ELR (cell line): ENCODE data around the gene HOTAIR.
A peak's percentile ranks its signal among the peaks of the same experiment; 100 is the strongest.

Experiments used
- DNase-seq: peaks from one replicate; pipeline ENCODE4 v3.0.0-alpha.2; 2015; ENCODE audit warnings: low read depth

Gene HOTAIR

DNA sequence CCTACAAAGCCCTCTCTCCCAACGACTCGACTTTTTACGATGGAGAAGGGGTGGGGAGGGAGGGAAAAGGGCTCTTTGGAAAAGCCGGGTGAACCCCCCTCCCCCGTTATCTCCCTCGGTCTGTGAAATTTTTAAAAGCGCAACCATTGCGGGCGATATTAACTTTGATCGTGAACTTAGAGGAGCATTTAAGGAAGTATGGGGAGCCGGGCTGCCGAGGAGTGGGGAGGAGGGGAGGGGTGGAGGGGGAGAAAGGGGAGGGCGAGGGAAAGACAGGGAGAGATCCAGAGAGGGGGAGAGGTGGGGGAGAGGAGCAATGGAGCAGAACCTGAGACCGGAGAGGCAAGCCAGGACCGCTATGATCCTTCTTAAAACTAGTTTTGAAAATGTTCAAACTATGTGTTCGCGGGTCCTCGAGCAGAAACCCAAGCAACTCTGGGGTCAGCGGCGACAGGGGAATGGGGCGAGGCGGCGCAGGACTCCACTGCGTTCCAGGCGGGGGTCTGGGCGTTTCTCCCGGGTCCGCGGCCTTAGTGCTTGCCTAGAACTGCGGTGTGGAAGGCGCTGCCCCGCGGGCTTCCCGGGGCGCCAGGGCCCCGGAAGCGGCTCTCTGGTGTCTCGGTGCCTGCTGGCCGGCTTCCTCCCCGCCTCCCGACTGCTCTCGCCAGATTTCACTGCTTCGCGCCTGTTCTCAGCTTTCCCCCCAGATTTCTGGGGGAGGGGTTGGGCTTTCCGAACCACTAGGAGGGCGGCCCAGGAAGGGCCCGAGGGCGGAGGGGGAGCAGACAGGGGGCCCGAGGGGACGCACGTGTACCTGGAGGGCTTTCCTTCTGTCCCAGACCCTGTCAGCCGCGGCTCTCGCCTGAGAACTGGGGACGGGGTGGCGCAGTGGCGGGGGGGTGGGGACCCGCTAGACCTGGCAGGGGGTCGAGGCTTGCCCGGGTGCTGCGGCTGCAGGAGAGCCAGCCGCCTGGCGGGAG is at the start of gene HOTAIR:
Gene HOTAIR (minus strand): TSS at position 871 of the 980 bp plus-strand sequence.
- peak; percentile 85 for DNase-seq

DNA sequence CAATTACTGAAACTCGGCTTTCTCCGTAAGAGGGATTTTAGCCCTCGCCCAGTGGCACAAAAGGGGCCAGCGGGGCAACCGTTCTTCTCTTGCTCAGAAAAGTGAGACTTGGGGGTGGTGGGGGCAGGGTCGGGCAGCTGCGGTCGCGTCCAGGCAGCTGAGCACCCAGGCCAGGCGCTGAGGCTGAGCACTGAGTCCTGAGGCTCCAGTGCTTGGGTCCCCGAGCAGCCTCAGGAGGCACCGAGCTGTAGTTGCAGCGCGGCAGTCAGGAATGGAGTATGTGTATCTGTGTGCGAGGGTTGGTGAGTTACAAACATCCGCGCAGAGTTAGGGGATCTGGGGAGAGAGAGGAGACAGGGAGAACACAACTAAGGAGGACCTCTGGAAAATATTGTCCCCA is 49.4 kb upstream of the HOTAIR start:
- no peak for DNase-seq

DNA sequence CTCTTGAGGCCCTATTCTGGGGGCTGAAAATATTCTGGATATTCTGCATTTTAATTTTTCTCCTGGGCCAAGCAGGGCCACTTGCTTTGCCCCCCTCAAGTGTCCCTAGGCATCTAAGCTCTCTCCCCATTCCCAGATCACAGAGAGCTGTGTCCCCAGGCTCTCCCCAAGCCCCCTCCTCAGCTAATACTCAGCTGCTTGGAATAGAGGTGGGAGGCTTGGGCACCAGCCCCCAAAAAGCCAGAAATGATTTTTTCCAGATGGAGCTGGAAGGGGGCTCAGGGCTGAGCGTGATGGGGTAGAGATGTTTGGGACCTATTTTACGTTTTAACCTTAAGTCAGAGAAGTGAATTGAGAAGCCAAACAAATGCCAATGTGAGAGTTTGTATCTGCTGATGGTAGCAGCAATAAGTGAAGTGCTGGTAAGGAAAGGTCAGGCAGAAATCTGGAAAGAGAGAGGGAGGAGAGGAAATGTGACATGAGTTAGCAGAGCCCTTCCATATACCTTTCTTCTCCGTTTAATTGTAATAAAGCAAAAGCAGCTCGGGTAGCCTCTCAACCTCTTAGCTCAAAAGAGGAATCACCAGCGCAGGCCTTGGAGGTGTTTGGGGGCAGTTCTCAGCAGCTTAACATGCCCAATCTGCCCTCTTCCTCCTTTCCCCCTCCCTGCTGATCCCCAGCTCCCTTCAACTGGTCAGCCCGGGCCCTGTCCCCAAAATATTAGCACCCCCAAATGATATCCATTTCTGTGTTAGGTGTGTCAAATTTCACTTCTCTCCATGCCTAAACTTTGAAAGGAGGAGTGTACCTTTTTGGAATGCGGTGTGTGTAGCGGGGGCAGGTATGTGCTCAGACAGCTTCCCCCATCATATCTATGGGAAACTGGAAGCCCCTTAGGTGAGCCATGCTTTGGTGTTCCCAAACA is 48.5 kb upstream of the HOTAIR start:
- no peak for DNase-seq

DNA sequence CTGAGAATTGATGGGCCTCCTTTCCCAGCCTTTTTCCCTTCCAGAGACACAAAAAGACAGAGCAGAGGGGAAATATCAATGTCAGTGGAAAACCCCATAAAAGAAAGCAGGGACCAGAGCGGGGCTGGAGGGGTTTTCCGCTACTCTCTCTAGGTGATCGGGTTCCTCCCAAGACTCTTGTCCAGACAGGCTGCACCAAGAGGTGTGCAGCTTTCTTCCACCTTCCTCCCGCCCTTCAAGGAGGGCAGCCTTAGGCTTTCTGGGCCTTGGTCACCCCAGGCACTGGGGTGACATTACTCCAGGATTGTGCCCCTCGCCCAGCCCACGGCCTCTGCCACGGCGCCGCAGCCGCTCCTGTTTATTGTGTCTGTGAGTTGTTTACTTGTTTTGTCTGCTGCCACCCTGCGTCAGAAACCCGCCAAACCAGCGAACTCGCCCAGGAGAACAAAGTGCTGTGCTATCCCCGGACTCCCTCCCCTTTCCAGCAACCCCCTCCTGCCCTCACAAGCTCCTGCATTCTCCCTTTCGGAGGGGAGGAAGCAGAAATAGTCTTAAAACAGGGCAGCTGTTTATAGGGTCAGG is 46.8 kb upstream of the HOTAIR start:
- no peak for DNase-seq

DNA sequence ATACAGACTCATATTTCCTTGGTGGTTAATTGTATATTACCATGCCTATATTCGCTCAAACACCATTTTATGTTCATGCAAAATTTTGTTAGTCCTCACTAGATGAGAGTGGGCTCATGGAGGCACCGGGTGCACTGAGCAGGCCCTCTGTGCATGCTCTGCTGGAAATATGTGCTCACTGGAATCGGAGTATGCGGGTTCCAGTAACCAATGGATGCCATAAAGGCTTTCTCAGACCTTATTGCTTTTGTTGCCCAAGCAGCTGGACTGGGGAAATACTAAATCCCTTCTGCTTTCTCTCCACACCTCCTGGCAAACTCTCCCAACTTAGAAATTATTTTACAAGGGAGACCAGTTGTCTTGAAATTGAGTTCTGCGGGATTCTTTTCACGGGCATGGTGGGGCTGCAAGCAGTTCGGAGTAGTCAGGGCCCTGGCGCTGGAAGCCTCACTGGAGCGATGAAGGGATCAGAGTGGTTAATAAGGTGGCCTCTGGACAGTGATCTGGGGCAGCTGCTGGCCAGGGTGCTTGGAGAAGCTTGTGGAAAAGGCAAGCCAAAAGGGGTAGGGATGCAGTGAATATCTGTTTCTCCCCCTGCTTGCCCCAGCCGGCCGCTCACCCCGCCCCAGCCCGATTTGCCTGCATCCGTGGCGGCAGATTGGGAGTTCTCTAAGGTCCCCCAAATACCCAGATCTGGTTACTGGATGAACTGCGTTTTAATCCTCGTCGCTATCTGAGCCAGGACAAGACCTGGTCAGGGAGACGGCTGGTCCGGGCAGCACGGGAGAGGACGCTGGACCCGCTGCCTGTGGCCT is 46.0 kb upstream of the HOTAIR start:
- no peak for DNase-seq

DNA sequence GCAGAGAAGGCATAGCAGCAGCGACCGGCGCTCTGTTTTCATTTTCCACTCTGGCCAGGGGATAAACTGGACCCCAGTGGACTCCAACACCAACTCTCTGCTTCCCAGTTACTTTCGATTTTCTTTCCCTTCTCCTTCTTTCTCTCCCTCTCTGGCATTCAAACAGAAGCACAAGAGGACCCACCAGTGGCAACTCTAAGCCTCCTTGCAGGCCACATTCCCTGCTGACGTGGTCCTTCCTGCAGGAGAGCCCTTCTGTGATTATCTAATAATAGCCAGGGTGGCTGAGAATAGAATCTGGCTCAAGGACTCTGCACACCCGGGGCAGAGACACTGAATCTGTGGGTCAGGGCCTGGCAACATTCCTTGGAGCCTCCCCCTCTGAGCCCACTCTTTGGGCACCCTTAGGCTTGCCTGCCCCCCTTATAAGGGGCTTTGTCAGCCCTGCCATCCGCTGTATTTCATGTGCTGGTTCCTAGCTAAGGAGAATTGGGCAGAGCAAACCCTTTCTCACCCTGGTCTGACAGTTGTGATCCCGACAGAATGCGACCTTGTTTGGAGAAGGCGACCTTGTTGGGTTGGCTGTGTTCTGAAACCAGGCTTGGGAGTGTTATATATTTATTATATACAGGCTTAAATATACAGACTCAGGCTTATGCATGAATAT is 45.3 kb upstream of the HOTAIR start:
- peak; percentile 20 for DNase-seq

DNA sequence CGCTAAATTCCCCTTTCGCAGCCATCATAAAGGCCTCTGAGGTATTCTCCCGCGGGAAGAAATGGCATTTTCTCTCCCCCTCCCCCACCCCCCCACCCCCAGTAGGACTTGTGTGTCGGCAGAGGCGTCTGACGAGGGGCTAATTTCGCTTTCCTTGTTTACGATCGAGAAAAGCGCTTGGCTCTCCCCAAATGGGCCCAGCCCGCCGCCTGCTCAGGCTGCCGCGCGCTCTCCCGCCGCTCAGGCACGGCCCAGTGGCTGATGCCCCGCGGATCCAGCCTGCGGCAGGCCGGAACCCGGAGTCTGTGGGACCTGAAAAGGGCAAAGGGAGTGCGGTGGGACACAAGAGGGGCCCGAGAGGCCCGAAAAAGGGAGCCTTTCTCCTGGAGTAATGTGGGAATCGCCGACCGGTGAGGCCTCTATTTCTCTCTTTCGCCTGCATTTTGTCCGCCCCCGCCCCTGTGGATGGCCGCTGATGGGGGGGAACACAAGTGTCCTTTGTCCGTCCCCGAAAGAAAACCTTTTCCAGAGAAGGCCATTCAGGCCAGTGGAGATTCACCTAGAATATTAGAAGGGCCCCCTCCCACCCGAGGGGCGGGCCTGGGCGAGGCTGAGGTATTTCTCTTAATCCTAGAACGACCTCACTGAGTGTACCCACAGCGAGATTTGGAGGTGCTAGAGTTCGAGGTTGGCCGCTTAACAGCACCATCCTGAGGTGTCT is 44.5 kb upstream of the HOTAIR start:
- no peak for DNase-seq

DNA sequence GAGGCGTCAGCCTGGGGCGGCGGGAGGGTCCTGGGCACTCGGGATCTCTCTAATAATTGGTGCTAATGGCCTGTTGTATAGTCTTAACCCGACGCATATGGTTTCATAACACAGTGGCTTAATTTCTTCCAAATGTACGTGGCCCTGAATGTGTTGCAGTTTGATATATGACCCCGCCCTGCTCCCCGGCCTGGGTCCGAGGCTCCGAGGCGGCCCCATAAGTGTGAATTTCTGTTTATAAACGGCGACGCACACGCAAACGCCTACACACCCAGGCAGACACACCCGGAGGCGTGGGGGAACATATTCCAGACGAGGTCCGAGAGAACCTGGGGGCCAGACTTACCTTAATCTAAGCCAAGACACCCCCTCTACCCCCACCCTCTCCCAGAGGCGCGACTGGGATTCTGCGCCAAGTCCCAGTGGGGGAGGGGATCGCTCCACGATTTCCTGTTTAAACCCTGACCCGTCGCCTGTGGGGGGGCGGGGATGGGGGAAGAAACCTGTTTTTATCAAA is 43.8 kb upstream of the HOTAIR start:
- no peak for DNase-seq

DNA sequence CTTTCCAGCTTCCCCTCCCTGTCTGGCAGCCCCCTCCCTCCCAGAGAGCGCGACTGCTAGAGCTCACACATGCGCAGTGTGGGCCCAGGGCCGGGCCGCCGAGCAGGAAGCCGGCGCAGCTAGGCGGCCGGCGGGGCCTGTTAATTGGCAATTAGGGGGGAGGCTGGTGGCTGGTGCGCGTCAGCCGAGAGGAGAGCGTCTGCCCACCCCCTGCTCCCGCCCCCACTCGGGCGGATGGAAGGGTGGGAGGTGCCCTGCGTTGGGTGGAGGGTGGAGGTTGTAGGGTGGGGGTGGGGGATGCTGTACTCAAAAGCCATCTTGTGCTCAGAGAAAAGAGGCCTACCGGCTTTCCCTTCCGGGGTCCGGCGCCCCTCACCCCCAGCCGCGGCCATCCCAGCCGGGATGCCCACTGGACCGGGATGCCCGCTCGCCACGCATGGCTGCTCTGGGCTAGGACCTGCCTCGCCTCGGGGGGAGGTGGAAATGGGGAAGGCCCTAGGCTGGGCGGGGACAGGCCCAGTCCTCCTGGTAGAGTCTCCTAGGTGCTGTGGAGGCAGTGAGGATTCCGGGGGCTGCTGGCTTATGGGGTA is 43.2 kb upstream of the HOTAIR start:
- peak; percentile 88 for DNase-seq

DNA sequence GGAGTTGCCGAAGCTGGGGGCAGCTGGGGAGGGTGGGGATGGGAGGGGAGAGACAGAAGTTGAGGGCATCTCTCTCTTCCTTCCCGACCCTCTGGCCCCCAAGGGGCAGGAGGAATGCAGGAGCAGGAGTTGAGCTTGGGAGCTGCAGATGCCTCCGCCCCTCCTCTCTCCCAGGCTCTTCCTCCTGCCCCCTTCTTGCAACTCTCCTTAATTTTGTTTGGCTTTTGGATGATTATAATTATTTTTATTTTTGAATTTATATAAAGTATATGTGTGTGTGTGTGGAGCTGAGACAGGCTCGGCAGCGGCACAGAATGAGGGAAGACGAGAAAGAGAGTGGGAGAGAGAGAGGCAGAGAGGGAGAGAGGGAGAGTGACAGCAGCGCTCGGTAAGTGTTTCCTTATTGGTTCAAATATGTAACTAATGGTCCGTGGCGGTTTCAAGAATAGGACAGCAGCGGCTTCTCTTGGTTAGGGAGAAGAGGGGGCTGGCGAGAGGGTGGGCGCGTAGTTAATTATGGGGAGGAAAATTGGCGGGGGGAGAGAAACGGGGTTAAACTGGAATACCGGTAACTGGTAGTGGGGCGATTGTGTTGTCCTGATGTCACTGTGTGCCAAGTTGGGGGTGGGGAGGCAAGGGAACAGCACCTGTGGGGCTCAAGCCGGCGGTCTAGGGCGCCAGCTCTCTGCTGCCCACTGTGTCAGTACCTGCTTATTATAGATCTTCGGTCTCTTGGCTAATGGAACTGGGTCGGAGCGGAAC is 42.5 kb upstream of the HOTAIR start:
- peak; percentile 63 for DNase-seq

DNA sequence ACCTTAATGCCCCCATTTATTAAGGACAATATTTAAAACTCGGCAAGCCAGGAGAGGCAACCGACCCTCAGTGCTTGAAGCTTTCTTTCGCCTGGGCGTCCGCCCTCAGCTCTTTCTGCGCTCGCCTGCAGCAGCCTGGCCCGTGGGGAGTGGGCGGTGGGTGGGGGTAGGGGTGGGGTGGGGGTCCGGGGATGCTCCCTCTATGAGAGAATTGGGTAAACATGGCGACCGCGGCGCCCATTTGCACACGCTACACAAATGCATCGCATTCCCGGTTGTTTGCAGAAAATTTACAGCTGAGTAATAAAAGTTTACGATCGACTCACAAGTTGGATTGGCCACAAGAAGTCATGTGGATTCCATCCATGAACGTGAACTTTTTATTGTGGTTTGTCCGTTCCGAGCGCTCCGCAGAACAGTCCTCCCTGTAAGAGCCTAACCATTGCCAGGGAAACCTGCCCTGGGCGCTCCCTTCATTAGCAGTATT is 41.8 kb upstream of the HOTAIR start:
- DNase-seq: peak; percentile 92

DNA sequence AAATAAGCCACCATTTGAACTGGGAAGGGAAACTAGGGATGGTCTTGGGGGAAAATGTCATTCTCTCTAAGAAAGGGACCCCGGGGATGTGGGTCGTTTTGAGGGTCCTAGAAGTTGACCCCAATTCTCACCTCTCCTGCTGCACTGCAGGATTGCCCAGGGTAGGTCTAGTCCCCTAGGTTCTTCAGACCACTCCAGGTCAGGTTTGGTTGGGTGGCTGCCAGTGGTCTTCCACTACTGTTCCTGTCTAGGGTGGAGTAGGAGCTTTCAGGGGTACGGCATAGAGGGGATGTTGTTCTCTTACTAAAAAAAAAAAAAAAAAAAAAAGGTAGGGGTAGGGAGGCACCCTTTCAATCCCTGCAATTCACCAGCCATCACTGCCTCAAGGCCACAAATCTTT is 41.3 kb upstream of the HOTAIR start:
- no peak for DNase-seq

DNA sequence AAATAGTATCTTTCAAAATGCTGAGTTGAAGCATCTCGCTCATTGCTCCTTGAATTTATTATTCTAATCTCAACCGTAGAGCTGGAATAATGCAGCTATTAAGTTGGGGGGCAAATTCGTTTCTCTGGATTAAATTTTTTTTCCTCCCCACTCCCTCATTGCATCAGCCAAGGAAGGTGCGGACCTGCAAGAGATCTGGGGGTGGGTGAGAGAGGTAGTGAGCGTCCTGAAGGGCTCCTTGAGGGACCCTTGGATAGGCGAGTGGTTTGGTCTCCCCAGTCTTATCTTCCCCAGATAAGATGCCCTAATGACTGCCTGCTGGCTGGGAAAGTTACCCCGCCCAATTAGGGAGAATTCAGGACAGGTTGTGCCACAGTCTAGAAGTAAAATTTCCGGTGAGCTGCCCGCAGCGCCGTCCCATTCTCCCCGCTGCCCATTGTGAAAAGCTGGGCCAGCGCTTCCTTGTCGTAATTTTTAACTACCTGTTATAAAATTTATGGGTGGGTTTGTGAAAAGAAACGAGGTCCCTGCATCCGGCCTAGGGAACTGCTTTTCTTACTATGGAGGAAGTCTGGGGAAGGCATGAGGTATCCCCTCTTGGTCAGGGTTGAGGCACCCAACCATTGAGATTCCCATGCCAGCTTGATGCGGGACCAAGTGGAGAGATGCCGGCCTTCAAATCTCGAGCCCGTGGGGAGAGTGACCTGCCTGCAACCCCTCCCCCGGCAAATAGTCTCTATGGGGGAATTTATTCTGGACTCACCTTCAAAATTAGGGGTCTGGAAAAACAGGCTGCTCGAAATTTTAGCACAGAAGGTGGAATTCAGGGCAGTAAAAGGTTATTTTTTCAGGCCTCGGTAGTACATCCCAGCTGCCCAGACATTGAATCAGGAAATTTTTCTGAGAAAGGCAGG is 40.5 kb upstream of the HOTAIR start:
- DNase-seq: no peak

DNA sequence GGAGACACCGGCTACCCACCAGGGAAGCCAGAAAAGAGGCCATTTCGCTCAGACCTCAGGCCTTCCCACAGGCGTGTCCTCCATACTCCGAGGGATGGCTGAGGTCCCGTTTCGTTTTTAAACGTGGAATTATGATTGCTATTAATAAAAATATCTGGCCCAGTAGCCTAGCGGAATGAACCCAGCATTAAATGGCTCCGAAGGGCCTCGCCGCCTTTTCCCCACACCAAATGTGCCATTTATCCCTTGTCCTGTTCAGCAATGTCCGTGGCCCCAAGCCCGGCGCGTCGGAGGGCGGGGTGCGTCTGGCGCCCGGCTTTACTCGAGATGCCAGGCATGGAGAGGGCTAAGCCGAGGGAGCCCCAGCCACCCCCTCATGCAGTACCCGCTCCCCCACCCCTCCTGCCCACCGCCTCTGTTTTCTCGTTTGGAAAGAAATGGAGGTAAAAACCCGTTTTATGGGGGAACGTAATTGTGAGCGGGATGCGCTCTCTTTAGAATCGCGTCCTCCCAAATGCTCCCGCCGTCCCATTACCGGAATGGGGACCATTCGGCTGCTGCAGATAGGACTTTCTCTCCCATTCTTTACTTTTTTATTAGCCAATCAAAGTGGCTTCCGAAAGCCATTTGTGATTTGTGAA is 39.7 kb upstream of the HOTAIR start:
- no peak for DNase-seq

DNA sequence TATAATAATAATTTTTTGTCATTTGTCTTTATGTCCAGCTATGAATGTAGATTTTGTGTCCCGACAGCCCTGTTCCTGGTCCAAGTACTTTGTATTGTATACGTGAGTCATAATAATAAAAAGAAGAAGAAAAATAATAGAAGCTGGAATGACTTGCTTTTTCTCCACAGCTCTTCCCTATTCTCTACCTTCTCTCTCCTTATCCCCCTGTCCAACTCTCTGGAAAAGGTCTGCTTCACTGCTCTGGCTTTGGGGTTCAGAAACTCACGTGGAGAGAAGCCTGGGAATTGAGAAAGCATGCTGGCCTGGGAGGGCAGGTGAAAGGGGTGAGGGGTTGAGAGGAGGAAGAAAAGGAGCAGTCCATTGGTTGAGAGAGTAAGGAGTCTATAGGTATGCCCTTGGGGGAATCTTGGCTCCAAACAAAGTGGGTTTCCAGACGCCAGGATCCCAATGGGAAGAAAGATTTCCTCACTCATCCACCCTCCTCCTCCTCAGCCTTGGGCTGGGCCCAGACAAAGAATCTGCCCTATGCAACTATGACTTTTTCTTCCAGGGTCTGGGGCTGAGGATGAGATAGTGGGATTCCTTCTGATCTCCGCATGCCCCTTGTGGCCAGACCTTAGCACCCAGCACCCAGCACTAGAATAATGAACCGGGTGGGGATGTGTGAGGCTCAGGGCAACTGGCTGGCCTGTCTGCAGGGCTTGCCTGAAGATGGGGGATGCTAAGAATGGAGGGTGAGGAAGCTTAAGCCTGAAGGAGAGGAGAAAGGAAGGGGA is 38.1 kb upstream of the HOTAIR start:
- no peak for DNase-seq
